Stimulated activated CD8-positive, alpha-beta memory T cell treated with anti-CD3 and anti-CD28 coated beads, Interleukin-12 subunit alpha, Interleukin-12 subunit beta, amount 100 ng/mL, for 24 hours (primary cell): ENCODE measurements around the gene CD59.
"Not testable (repeated sequence)": the region's sequence is repeated elsewhere in the genome, so short reads cannot be mapped to it uniquely, and the experiment has no call there.

Experiments
- DNase-seq: peaks from one replicate; pipeline ENCODE4 v3.0.0-alpha.2; 2020; ENCODE audit errors: extremely low read depth

Gene CD59

GRCh38 chr11:33665350-33666106 lies 70.7 kb downstream of the CD59 start:
- no peak for DNase-seq

- DNase-seq, result no peak
These were observed 71.4 kb downstream of the CD59 start for GRCh38 chr11:33664827-33665226.

GRCh38 chr11:33664166-33664565 lies 72.1 kb downstream of the CD59 start:
- DNase-seq, result no peak

- no peak for DNase-seq
These were observed 73.1 kb downstream of the CD59 start for GRCh38 chr11:33663121-33663520.

GRCh38 chr11:33661526-33661925 lies 74.7 kb downstream of the CD59 start:
- not testable (repeated sequence) for DNase-seq

GRCh38 chr11:33660962-33661361 lies 75.3 kb downstream of the CD59 start:
- no peak for DNase-seq

GRCh38 chr11:33659370-33660139 lies 76.7 kb downstream of the CD59 start:
- DNase-seq, result no peak

- DNase-seq, result no peak
These were observed 77.9 kb downstream of the CD59 start for GRCh38 chr11:33658195-33658900.

- no peak for DNase-seq
These were observed 78.5 kb downstream of the CD59 start for GRCh38 chr11:33657757-33658156.

GRCh38 chr11:33656768-33657167 lies 79.5 kb downstream of the CD59 start:
- no peak for DNase-seq

GRCh38 chr11:33655842-33656600 lies 80.2 kb downstream of the CD59 start:
- DNase-seq, result no peak

GRCh38 chr11:33654594-33654993 lies 81.6 kb downstream of the CD59 start:
- DNase-seq, result no peak
